GM21786 (cell line): ENCODE measurements around the gene COQ3.

Experiments
- ATAC-seq: cut with Tn5 transposase; IDR thresholded peaks from one replicate; pipeline ENCODE4 v1.9.1; 2021; ENCODE audit not compliant: unreplicated experiment

Gene COQ3

DNA sequence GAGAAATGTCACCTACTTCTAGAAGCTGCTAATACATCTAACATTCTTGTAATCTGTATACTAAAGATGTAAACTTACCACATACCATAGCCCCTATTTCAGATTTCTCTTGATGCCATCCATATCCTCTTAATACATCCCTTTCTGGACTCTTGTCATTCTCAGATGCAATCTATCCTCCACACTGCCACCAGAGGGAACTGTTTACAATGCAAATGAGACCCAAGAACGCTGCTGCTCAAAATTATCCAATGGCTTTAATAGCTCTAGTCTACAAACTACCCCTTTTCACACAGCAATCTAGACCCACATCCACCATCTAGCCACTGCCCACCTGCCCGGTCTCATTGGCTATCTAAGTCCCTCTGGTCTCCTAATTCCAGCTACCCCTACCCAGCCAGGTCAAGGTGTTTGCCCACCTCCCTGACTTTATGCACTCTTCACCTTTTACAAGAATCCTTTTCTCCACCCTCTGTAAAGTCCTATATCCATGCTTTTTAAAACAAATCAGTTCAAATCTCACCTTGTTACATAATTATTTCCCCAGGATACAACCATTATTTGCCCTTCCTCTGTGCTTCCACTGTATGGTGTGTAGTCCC lies 59.4 kb downstream of the COQ3 start:
- ATAC-seq: peak; percentile 25

DNA sequence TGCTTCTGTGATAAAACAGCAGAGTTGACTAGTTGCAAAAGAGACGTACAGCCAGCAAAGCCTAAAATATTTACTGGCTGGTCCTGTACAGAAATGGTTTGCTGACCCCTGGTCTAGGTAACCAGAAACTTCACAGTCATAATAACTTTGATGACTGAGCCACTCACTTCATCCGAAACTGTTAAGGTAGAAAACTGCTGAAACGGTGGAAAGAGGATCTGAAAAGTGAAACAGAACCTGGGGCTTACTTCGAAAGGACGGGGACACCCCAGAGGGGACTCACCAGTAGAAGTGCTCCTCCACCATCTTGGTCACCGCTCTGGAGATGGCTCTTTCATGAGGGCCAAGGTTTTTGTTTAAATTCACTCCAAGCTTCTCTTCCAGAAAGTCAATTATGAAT lies 60.9 kb downstream of the COQ3 start:
- peak; percentile 91 for ATAC-seq

DNA sequence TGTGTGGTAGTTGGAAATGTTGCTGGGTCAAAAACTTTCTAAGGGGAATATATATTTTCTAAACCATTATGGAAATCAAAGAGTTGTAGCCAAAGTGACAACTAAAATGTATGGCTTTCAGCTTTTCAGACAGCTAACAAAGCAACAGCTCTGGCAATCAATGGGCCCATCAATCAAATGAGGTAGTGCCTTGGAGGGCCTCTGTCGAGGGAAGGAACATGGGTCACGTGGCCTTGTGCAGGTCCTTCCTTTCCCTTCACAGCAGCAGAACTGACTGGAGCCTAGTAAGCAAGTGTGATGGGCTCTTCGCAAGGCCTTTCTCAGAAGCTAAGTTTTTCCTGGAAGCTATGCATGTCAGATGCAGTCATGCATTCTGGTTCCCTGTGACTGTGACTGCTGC lies 62.5 kb downstream of the COQ3 start:
- ATAC-seq: no peak

DNA sequence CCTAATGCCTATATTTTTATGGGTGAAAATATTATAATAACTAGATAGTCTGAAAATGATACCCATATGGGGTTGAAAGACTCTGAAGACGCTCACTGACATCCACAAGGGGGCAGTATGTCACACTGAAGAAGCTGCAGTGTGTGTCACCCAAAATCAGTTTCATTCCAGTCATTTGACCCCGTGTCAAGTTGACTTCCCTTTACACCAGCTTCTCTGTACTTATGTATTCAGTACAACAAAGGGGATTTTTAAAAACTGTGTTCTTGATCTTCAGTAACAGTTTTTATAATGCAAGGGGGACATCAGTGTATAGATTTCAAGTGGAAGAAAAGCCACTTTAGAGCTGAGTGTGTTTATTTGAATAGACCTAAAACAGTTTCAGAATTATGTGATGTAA lies 63.8 kb downstream of the COQ3 start:
- ATAC-seq: peak; percentile 69

DNA sequence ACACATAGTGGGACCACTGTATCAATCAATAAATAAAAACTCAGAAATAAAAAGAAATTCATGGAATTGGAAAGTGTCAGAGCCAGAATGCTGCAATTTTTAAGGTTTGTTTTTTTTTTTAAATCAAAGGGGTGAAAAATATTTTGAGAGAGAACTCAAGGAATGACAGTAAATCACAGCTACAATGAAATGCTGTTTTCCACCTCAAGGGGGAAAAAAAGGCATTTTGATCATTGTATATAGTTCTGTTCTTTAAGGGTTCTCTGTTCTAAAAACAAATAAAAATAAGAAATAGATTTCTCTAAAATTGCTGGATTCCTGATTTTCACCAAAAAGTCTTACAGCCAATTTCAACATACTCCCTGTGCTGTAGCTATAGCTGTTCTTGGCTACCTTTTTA lies 69.0 kb downstream of the COQ3 start:
- no peak for ATAC-seq
